ENCODE measurements around the gene LAMP5.
A peak's percentile ranks its signal among the peaks of the same experiment; 100 is the strongest.

The LAMP5 gene

GRCh38 chr20:9508240-9508661, 6.1 kb upstream of the LAMP5 start:
- Mint-ChIP-seq H3K27ac (no peak overlapping the region), H3K9me3 (no peaks in the 10 kb centered on the region), H3K4me1 (peaks cover 7% of the 10 kb centered on the region), H3K36me3 (ENCODE audit: low read depth) (no peaks in the 10 kb centered on the region), H3K4me3 (peak overlapping the region; percentile 62), H3K27me3 (ENCODE audit: low read depth, poor library complexity) (peaks cover 93% of the 10 kb centered on the region)
- TF ChIP-seq CTCF (IDR thresholded peaks at IDR 0.05), result no peak
- peak; percentile 19 for DNase-seq

- H3K4me3 Mint-ChIP-seq, result peak overlapping the region; percentile 62
- no peak for TF ChIP-seq CTCF (IDR thresholded peaks at IDR 0.05)
- no peaks in the 10 kb centered on the region for H3K9me3 Mint-ChIP-seq
- H3K36me3 Mint-ChIP-seq (ENCODE audit: low read depth), result no peaks in the 10 kb centered on the region
- peak; percentile 13 for DNase-seq
- H3K4me1 Mint-ChIP-seq, result peaks cover 7% of the 10 kb centered on the region
- H3K27me3 Mint-ChIP-seq (ENCODE audit: low read depth, poor library complexity), result peaks cover 98% of the 10 kb centered on the region
- no peak overlapping the region for H3K27ac Mint-ChIP-seq
These were observed 5.7 kb upstream of the LAMP5 start for GRCh38 chr20:9508696-9509178.

GRCh38 chr20:9509246-9509645, 5.1 kb upstream of the LAMP5 start:
- peaks cover 8% of the 10 kb centered on the region for H3K4me1 Mint-ChIP-seq
- DNase-seq, result no peak
- peak overlapping the region; percentile 62 for H3K4me3 Mint-ChIP-seq
- no peaks in the 10 kb centered on the region for H3K36me3 Mint-ChIP-seq (ENCODE audit: low read depth)
- H3K9me3 Mint-ChIP-seq, result no peaks in the 10 kb centered on the region
- no peak for TF ChIP-seq CTCF (IDR thresholded peaks at IDR 0.05)
- H3K27me3 Mint-ChIP-seq (ENCODE audit: low read depth, poor library complexity), result peaks cover 98% of the 10 kb centered on the region
- H3K27ac Mint-ChIP-seq, result no peak overlapping the region

- no peak for TF ChIP-seq CTCF (IDR thresholded peaks at IDR 0.05)
- H3K36me3 Mint-ChIP-seq (ENCODE audit: low read depth), result no peaks in the 10 kb centered on the region
- no peak overlapping the region for H3K27ac Mint-ChIP-seq
- H3K4me1 Mint-ChIP-seq, result peaks cover 25% of the 10 kb centered on the region
- peaks cover 98% of the 10 kb centered on the region for H3K27me3 Mint-ChIP-seq (ENCODE audit: low read depth, poor library complexity)
- DNase-seq, result no peak
- no peaks in the 10 kb centered on the region for H3K9me3 Mint-ChIP-seq
- H3K4me3 Mint-ChIP-seq, result no peak overlapping the region
These were observed 3.5 kb upstream of the LAMP5 start for GRCh38 chr20:9510911-9511310.

GRCh38 chr20:9514072-9514460, 324 bp upstream of the LAMP5 start:
- no peak overlapping the region for H3K27ac Mint-ChIP-seq

More at GRCh38 chr20:9514072-9514460, 324 bp upstream of the LAMP5 start:
- H3K27me3 Mint-ChIP-seq (ENCODE audit: low read depth, poor library complexity), result peaks cover 98% of the 10 kb centered on the region
- no peaks in the 10 kb centered on the region for H3K36me3 Mint-ChIP-seq (ENCODE audit: low read depth)
- H3K9me3 Mint-ChIP-seq, result no peaks in the 10 kb centered on the region
- H3K4me1 Mint-ChIP-seq, result peaks cover 37% of the 10 kb centered on the region
- TF ChIP-seq CTCF (IDR thresholded peaks at IDR 0.05), result no peak
- DNase-seq, result no peak
- H3K4me3 Mint-ChIP-seq, result peak overlapping the region; percentile 87
